ENCODE measurements around the gene MYO1H. TPM values are rescaled to one million over a fixed set of nuclear protein-coding genes. Genes with fewer than 3 reads are reported as not detected.
"Not testable (repeated sequence)": the region's sequence is repeated elsewhere in the genome, so short reads cannot be mapped to it uniquely, and the experiment has no call there.

MYO1H gene
- total RNA-seq, 2 experiments from 2014 or later: not detected

- Mint-ChIP-seq H3K27me3 (no peaks in the 10 kb centered on the region), H3K27ac (no peak overlapping the region), H3K4me1 (peaks cover 11% of the 10 kb centered on the region), H3K9me3 (no peaks in the 10 kb centered on the region), H3K36me3 (ENCODE audit: low read depth) (no peaks in the 10 kb centered on the region), H3K4me3 (no peak overlapping the region)
- POLR2A ChIA-PET: interaction anchor here (1.0 to 1.6 kb wide), 2 partner anchors 19 to 43 kb away, joined by 3 to 5 read pairs; no protein-coding TSS in a partner anchor
- CTCF ChIA-PET: interaction anchor here (0.7 to 3.5 kb wide), 20 partner anchors 10 to 342 kb away, joined by 3 to 16 read pairs (median 4); partner anchors contain the start of genes KCTD10 and UBE3B
- peak; percentile 85 for DNase-seq
Observed at GRCh38 chr12:109432842-109433304, 85.2 kb downstream of the MYO1H start.

- Mint-ChIP-seq H3K9me3 (no peaks in the 10 kb centered on the region), H3K4me1 (peaks cover 11% of the 10 kb centered on the region), H3K27me3 (no peaks in the 10 kb centered on the region), H3K4me3 (no peak overlapping the region), H3K36me3 (ENCODE audit: low read depth) (no peaks in the 10 kb centered on the region), H3K27ac (no peak overlapping the region)
- ChIA-PET POLR2A (interaction anchor here (1.0 to 1.6 kb wide), 2 partner anchors 18 to 42 kb away, joined by 3 to 5 read pairs; no protein-coding TSS in a partner anchor), CTCF (interaction anchor here (0.6 to 3.5 kb wide), 18 partner anchors 10 to 342 kb away, joined by 3 to 16 read pairs (median 5); partner anchors contain the start of genes KCTD10 and UBE3B)
- DNase-seq: no peak
Observed at GRCh38 chr12:109433618-109434017, 85.9 kb downstream of the MYO1H start.

GRCh38 chr12:109434582-109434981 is 86.9 kb downstream of the MYO1H start:
- Mint-ChIP-seq H3K4me1 (peaks cover 11% of the 10 kb centered on the region), H3K9me3 (no peaks in the 10 kb centered on the region), H3K27me3 (no peaks in the 10 kb centered on the region), H3K4me3 (no peak overlapping the region), H3K27ac (no peak overlapping the region), H3K36me3 (ENCODE audit: low read depth) (no peaks in the 10 kb centered on the region)
- DNase-seq: no peak
- ChIA-PET POLR2A (no interaction called here), CTCF (interaction anchor here (1.1 to 3.5 kb wide), 2 partner anchors 12 to 163 kb away, joined by 3 to 16 read pairs; no protein-coding TSS in a partner anchor)

GRCh38 chr12:109435428-109436187 is 87.9 kb downstream of the MYO1H start:
- no peaks in the 10 kb centered on the region for H3K9me3 Mint-ChIP-seq
- DNase-seq: no peak
- ChIA-PET CTCF (no interaction called here), POLR2A (no interaction called here)
- H3K4me1 Mint-ChIP-seq: peaks cover 11% of the 10 kb centered on the region
- H3K27me3 Mint-ChIP-seq: no peaks in the 10 kb centered on the region
- no peaks in the 10 kb centered on the region for H3K36me3 Mint-ChIP-seq (ENCODE audit: low read depth)
- H3K4me3 Mint-ChIP-seq: no peak overlapping the region
- no peak overlapping the region for H3K27ac Mint-ChIP-seq

- H3K4me1 Mint-ChIP-seq: peaks cover 11% of the 10 kb centered on the region
- H3K4me3 Mint-ChIP-seq: no peak overlapping the region
- POLR2A ChIA-PET: no interaction called here
- CTCF ChIA-PET: no interaction called here
- no peaks in the 10 kb centered on the region for H3K9me3 Mint-ChIP-seq
- H3K27ac Mint-ChIP-seq: no peak overlapping the region
- no peaks in the 10 kb centered on the region for H3K36me3 Mint-ChIP-seq (ENCODE audit: low read depth)
- no peaks in the 10 kb centered on the region for H3K27me3 Mint-ChIP-seq
- no peak for DNase-seq
Observed at GRCh38 chr12:109436188-109436560, 88.5 kb downstream of the MYO1H start.

- POLR2A ChIA-PET: no interaction called here
- DNase-seq: no peak
- no peaks in the 10 kb centered on the region for H3K4me1 Mint-ChIP-seq
- H3K9me3 Mint-ChIP-seq: no peaks in the 10 kb centered on the region
- no peak overlapping the region for H3K4me3 Mint-ChIP-seq
- no peaks in the 10 kb centered on the region for H3K36me3 Mint-ChIP-seq (ENCODE audit: low read depth)
- CTCF ChIA-PET: no interaction called here
- no peak overlapping the region for H3K27ac Mint-ChIP-seq
- no peaks in the 10 kb centered on the region for H3K27me3 Mint-ChIP-seq
Observed at GRCh38 chr12:109439181-109439580, 91.5 kb downstream of the MYO1H start.

GRCh38 chr12:109439951-109440350 is 92.3 kb downstream of the MYO1H start:
- H3K27me3 Mint-ChIP-seq; H3K9me3 Mint-ChIP-seq; H3K4me3 Mint-ChIP-seq; H3K27ac Mint-ChIP-seq; H3K4me1 Mint-ChIP-seq; POLR2A ChIA-PET; H3K36me3 Mint-ChIP-seq (ENCODE audit: low read depth); DNase-seq: not testable (repeated sequence)
- CTCF ChIA-PET: interaction anchor here (1.5 kb wide), 1 partner anchor 12 kb away, joined by 5 read pairs; no protein-coding TSS in a partner anchor

GRCh38 chr12:109440851-109441490 is 93.3 kb downstream of the MYO1H start:
- POLR2A ChIA-PET: no interaction called here
- no peaks in the 10 kb centered on the region for H3K9me3 Mint-ChIP-seq
- CTCF ChIA-PET: interaction anchor here (1.5 kb wide), 1 partner anchor 13 kb away, joined by 5 read pairs; no protein-coding TSS in a partner anchor
- H3K27me3 Mint-ChIP-seq: no peaks in the 10 kb centered on the region
- no peaks in the 10 kb centered on the region for H3K36me3 Mint-ChIP-seq (ENCODE audit: low read depth)
- no peak for DNase-seq
- no peaks in the 10 kb centered on the region for H3K4me1 Mint-ChIP-seq
- H3K27ac Mint-ChIP-seq: no peak overlapping the region
- no peak overlapping the region for H3K4me3 Mint-ChIP-seq

GRCh38 chr12:109443794-109444193 is 96.1 kb downstream of the MYO1H start:
- ChIA-PET POLR2A (interaction anchor here (1.1 kb wide), 1 partner anchor 14 kb away, joined by 3 read pairs; no protein-coding TSS in a partner anchor), CTCF (interaction anchor here (1.1 kb wide), 2 partner anchors 11 to 16 kb away, joined by 5 read pairs; no protein-coding TSS in a partner anchor)
- no peaks in the 10 kb centered on the region for H3K36me3 Mint-ChIP-seq (ENCODE audit: low read depth)

GRCh38 chr12:109444259-109444658 is 96.6 kb downstream of the MYO1H start:
- Mint-ChIP-seq H3K27me3 (no peaks in the 10 kb centered on the region), H3K27ac (no peak overlapping the region), H3K4me1 (no peaks in the 10 kb centered on the region), H3K9me3 (no peaks in the 10 kb centered on the region), H3K36me3 (ENCODE audit: low read depth) (no peaks in the 10 kb centered on the region), H3K4me3 (no peak overlapping the region)
- DNase-seq: no peak
- CTCF ChIA-PET: interaction anchor here (0.6 to 1.1 kb wide), 4 partner anchors 11 to 16 kb away, joined by 3 to 5 read pairs (median 4); no protein-coding TSS in a partner anchor
- POLR2A ChIA-PET: interaction anchor here (1.1 kb wide), 1 partner anchor 13 kb away, joined by 3 read pairs; no protein-coding TSS in a partner anchor

More at GRCh38 chr12:109443794-109444193, 96.1 kb downstream of the MYO1H start:
- H3K27me3 Mint-ChIP-seq: no peaks in the 10 kb centered on the region
- DNase-seq: no peak
- H3K4me1 Mint-ChIP-seq: no peaks in the 10 kb centered on the region
- no peaks in the 10 kb centered on the region for H3K9me3 Mint-ChIP-seq
- no peak overlapping the region for H3K27ac Mint-ChIP-seq
- H3K4me3 Mint-ChIP-seq: no peak overlapping the region

GRCh38 chr12:109445191-109445609 is 97.5 kb downstream of the MYO1H start:
- no peaks in the 10 kb centered on the region for H3K27me3 Mint-ChIP-seq
- H3K36me3 Mint-ChIP-seq (ENCODE audit: low read depth): peaks cover 5% of the 10 kb centered on the region
- no peak overlapping the region for H3K27ac Mint-ChIP-seq
- no peak for DNase-seq
- peaks cover 2% of the 10 kb centered on the region for H3K4me1 Mint-ChIP-seq
- no peaks in the 10 kb centered on the region for H3K9me3 Mint-ChIP-seq
- ChIA-PET CTCF (interaction anchor here (0.6 to 1.0 kb wide), 2 partner anchors 12 to 17 kb away, joined by 3 read pairs; no protein-coding TSS in a partner anchor), POLR2A (no interaction called here)
- no peak overlapping the region for H3K4me3 Mint-ChIP-seq

GRCh38 chr12:109446869-109447268 is 99.2 kb downstream of the MYO1H start:
- Mint-ChIP-seq H3K4me1 (peaks cover 15% of the 10 kb centered on the region), H3K27me3 (no peaks in the 10 kb centered on the region), H3K27ac (no peak overlapping the region), H3K9me3 (no peaks in the 10 kb centered on the region), H3K36me3 (ENCODE audit: low read depth) (peaks cover 14% of the 10 kb centered on the region), H3K4me3 (no peak overlapping the region)
- POLR2A ChIA-PET: no interaction called here
- DNase-seq: no peak
- CTCF ChIA-PET: interaction anchor here (1.7 kb wide), 1 partner anchor 19 kb away, joined by 6 read pairs; no protein-coding TSS in a partner anchor

GRCh38 chr12:109447482-109447881 is 99.8 kb downstream of the MYO1H start:
- POLR2A ChIA-PET: no interaction called here
- Mint-ChIP-seq H3K27ac (no peak overlapping the region), H3K27me3 (no peaks in the 10 kb centered on the region), H3K4me1 (peaks cover 19% of the 10 kb centered on the region), H3K36me3 (ENCODE audit: low read depth) (peaks cover 20% of the 10 kb centered on the region), H3K4me3 (no peak overlapping the region), H3K9me3 (no peaks in the 10 kb centered on the region)
- DNase-seq: no peak
- CTCF ChIA-PET: interaction anchor here (1.0 to 1.7 kb wide), 2 partner anchors 19 kb away, joined by 4 to 6 read pairs; no protein-coding TSS in a partner anchor
